ENCODE results near the gene SLC35F5.

GRCh38 chr2:113777371-113777770, 20.9 kb upstream of the SLC35F5 start:
- TF ChIP-seq, protein P1, sequence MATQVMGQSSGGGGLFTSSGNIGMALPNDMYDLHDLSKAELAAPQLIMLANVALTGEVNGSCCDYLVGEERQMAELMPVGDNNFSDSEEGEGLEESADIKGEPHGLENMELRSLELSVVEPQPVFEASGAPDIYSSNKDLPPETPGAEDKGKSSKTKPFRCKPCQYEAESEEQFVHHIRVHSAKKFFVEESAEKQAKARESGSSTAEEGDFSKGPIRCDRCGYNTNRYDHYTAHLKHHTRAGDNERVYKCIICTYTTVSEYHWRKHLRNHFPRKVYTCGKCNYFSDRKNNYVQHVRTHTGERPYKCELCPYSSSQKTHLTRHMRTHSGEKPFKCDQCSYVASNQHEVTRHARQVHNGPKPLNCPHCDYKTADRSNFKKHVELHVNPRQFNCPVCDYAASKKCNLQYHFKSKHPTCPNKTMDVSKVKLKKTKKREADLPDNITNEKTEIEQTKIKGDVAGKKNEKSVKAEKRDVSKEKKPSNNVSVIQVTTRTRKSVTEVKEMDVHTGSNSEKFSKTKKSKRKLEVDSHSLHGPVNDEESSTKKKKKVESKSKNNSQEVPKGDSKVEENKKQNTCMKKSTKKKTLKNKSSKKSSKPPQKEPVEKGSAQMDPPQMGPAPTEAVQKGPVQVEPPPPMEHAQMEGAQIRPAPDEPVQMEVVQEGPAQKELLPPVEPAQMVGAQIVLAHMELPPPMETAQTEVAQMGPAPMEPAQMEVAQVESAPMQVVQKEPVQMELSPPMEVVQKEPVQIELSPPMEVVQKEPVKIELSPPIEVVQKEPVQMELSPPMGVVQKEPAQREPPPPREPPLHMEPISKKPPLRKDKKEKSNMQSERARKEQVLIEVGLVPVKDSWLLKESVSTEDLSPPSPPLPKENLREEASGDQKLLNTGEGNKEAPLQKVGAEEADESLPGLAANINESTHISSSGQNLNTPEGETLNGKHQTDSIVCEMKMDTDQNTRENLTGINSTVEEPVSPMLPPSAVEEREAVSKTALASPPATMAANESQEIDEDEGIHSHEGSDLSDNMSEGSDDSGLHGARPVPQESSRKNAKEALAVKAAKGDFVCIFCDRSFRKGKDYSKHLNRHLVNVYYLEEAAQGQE (IDR thresholded peaks at IDR 0.05; ENCODE audit: insufficient read depth in 1 of 2, low read depth in 2 of 2, low read length in 2 of 2): no peak
- TF ChIP-seq POLR2AphosphoS5 (IDR thresholded peaks at IDR 0.05; ENCODE audit: low read depth, low read length) (no peak), SIN3A (IDR thresholded peaks at IDR 0.05; ENCODE audit: borderline replicate concordance, insufficient read depth, low read length) (no peak)

Measured in PFSK-1 (cell line).